ENCODE measurements around the gene ILKAP. TPM values are rescaled to one million over a fixed set of nuclear protein-coding genes. Genes with fewer than 3 reads are reported as not detected.

ILKAP gene, protein sequence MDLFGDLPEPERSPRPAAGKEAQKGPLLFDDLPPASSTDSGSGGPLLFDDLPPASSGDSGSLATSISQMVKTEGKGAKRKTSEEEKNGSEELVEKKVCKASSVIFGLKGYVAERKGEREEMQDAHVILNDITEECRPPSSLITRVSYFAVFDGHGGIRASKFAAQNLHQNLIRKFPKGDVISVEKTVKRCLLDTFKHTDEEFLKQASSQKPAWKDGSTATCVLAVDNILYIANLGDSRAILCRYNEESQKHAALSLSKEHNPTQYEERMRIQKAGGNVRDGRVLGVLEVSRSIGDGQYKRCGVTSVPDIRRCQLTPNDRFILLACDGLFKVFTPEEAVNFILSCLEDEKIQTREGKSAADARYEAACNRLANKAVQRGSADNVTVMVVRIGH
- total RNA-seq: 10 to 100 TPM; 27.3 to 36.0 (median 34.3) TPM

DNA sequence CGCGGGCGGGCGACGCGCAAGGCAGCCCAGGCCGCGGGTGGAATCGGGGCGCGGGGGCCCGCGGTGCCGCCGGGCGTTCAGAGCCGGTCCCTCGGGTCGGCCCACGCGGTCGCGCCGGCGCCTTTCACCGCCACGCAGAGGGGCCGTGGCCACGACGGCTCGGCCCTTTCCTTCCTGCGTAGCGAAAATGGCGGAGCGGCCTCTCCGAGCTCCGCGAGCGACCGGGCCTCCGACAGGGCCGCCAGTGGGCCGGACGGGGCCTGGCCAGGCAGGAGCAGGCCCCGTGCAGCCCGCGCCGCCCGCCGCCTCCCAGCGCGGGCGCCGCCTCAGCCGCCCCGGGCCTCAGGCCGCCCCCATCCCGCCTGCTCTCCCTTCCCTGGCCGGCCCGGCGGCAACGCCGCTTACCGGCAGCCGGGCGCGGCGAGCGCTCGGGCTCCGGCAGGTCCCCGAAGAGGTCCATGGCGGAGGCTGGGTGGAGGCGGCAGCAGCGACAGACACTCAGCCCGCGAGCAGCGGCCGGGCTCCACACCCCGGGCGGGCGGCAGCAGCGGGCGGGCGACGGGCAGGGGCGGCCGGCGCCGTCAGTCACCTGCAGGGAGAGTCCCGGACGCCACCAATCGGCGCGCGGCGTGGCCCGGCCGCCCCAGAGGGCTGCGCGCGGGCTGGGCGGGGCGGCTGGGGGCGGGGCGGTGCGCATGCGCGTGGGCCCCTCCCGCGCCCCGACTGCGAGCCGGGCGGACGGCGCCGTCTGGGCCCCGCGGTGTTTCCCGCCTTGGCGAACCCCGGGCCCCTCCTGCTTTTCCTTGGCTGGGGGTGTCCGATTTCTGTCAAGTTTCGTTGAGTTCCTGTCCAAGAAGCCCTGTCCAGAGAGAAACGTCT lies at the start of gene ILKAP:
Gene ILKAP (minus strand): TSS at position 602 of the 879 bp plus-strand sequence. CDS start 142 bp downstream, at position 460.
- H3K4me1 ChIP-seq: peaks cover 27 to 49% (median 48%) of the 10 kb centered on the region in 4 donors
- WGBS: 0% methylated on average over 2 of the region's 126 CpGs

DNA sequence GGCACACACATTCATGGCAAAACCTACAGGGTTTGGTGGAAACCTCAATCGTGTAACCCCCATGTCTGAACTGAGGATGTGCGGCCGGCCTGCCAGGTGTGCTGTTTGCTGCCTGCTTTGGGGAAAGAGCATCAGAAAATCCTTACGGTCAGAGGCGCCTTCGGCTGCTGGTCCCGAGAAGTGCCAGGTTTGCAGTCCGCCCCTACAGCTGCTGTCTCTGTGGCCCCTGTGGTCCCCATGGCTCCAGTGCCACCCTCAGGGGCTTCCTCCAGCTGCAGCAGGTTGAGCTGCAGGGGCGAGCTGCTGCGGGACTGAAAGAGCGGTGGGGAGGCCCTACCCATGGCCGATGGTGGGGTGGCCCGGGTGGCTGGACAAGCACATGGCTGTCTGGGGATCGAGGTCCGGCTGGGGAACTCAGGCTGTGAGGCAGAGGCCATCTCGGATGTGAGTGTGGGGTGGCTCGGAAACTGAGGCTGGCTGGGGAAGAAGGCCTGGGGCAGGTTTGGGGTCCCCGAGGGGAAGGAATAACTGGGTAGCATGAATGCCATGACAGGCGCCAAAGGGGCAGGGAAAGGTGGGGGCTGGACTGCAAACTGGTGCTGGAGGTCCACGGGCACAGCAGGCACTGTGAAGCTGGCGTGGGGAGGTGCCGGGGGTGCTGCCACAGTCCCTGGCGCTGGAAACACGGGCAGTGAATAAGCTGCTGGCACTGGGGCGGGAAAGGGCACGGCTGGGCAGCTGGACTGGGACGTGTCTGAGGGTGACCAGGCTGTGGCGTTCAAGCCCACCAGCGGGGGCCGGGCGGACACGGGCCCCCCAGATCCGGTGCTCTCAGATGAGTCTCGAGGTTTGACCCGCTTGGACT lies 49.5 kb upstream of the ILKAP start:
- no peak overlapping the region for H3K27ac ChIP-seq (replicated peaks in 1 of 4)
- TF ChIP-seq, protein P1, sequence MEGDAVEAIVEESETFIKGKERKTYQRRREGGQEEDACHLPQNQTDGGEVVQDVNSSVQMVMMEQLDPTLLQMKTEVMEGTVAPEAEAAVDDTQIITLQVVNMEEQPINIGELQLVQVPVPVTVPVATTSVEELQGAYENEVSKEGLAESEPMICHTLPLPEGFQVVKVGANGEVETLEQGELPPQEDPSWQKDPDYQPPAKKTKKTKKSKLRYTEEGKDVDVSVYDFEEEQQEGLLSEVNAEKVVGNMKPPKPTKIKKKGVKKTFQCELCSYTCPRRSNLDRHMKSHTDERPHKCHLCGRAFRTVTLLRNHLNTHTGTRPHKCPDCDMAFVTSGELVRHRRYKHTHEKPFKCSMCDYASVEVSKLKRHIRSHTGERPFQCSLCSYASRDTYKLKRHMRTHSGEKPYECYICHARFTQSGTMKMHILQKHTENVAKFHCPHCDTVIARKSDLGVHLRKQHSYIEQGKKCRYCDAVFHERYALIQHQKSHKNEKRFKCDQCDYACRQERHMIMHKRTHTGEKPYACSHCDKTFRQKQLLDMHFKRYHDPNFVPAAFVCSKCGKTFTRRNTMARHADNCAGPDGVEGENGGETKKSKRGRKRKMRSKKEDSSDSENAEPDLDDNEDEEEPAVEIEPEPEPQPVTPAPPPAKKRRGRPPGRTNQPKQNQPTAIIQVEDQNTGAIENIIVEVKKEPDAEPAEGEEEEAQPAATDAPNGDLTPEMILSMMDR (IDR thresholded peaks at IDR 0.05): no peak
- H3K4me3 ChIP-seq: no peak overlapping the region
- DNase-seq (ENCODE audit: extremely low spot score): no peak
- no peaks in the 10 kb centered on the region for H3K9me3 ChIP-seq
- WGBS: 93% methylated on average over 28 of the region's 35 CpGs
- H3K4me1 ChIP-seq: peaks cover 0 to 5% (median 0%) of the 10 kb centered on the region in 4 donors
- H3K27me3 ChIP-seq: no peaks in the 10 kb centered on the region
- peaks cover 68 to 99% (median 96%) of the 10 kb centered on the region in 4 donors for H3K36me3 ChIP-seq
- intact Hi-C loops (cut with DNase I): no loop called here

More for the DNA sequence above, at the start of gene ILKAP:
- Histone ChIP-seq H3K9me3 (no peaks in the 10 kb centered on the region), H3K27ac (replicated peaks in 1 of 4) (peak within 1 kb of the TSS; percentile 92 to 100 (median 96)), H3K4me3 (peak within 1 kb of the TSS; percentile 85 to 97 (median 91)), H3K36me3 (no peaks in the 10 kb centered on the region), H3K27me3 (no peaks in the 10 kb centered on the region)
- peak; percentile 38 to 86 for TF ChIP-seq POLR2AphosphoS5 (IDR thresholded peaks at IDR 0.05)
- no peak for TF ChIP-seq EP300 (IDR thresholded peaks at IDR 0.05)
- peak; percentile 18 for TF ChIP-seq POLR2A (IDR thresholded peaks at IDR 0.05; ENCODE audit: low read depth)
- TF ChIP-seq, protein P1 (IDR thresholded peaks at IDR 0.05): no peak
- no peak for DNase-seq (ENCODE audit: extremely low spot score)
- intact Hi-C loops (cut with DNase I): loop anchor here (10.0 kb wide), 1 partner anchor 61 kb away; no protein-coding TSS in a partner anchor

DNA sequence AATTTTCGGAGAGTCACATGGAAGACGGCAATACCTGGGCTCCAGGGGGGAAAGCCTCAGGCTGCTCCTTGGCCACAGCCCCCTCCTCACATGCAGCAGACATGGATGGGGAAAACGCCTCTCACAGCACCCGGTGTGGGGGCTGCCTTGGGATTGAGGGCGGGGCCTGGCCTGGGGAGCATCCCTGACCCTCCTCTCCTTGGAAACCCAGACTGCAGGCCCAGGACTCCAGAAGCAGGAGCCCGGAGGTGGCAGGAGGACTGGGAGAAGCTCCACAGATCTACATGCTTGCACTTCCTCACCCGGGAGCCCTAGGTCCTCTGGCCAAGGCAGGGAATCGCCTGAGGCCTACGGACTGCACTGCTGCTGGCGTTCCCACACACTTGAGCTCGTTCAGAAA lies 48.5 kb upstream of the ILKAP start:
- intact Hi-C loops (cut with DNase I): no loop called here

DNA sequence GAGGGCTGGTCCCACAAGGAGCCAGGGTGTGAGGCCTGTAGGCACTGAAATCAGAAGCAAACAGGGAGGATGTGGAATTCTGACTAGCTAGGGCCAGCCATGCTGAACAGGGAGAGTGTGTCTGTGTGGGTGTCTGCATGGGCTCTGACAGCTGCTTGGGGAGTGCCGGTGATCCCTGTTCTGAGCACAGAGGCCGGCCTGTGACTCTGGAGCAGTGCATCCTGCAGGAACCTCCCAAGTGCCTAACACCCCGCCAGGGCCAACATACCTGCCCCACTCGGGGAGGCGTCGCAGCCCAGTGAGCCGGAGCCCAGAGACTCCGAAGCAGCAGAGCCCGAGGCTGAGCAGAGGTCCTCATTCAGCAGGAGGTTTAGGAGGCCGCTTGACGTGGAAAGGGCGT lies 47.8 kb upstream of the ILKAP start:
- no peak for DNase-seq (ENCODE audit: extremely low spot score)
- Histone ChIP-seq H3K4me3 (no peak overlapping the region), H3K27ac (replicated peaks in 1 of 4) (no peak overlapping the region), H3K9me3 (no peaks in the 10 kb centered on the region), H3K4me1 (no peaks in the 10 kb centered on the region), H3K36me3 (peaks cover 57 to 99% (median 96%) of the 10 kb centered on the region in 4 donors), H3K27me3 (no peaks in the 10 kb centered on the region)
- WGBS: no CpG with 5 or more reads among the region's 12 CpGs
- intact Hi-C loops (cut with DNase I): no loop called here
- TF ChIP-seq POLR2AphosphoS5 (IDR thresholded peaks at IDR 0.05) (no peak), POLR2A (IDR thresholded peaks at IDR 0.05; ENCODE audit: low read depth) (no peak)

More for the DNA sequence above, 48.5 kb upstream of the ILKAP start:
- Histone ChIP-seq H3K9me3 (no peaks in the 10 kb centered on the region), H3K27ac (replicated peaks in 1 of 4) (no peak overlapping the region), H3K4me3 (no peak overlapping the region), H3K27me3 (no peaks in the 10 kb centered on the region), H3K36me3 (peaks cover 59 to 99% (median 96%) of the 10 kb centered on the region in 4 donors), H3K4me1 (peaks cover 0 to 5% (median 0%) of the 10 kb centered on the region in 4 donors)
- TF ChIP-seq EP300 (IDR thresholded peaks at IDR 0.05) (no peak), POLR2A (IDR thresholded peaks at IDR 0.05; ENCODE audit: low read depth) (no peak), POLR2AphosphoS5 (IDR thresholded peaks at IDR 0.05) (no peak)
- TF ChIP-seq, protein P1 (IDR thresholded peaks at IDR 0.05): no peak
- WGBS: 86% methylated on average over 10 of the region's 11 CpGs
- DNase-seq (ENCODE audit: extremely low spot score): no peak

Measured in esophagus muscularis mucosa (tissue), 4 donors.